ENCODE results near the gene PFN1.

Gene PFN1

DNA sequence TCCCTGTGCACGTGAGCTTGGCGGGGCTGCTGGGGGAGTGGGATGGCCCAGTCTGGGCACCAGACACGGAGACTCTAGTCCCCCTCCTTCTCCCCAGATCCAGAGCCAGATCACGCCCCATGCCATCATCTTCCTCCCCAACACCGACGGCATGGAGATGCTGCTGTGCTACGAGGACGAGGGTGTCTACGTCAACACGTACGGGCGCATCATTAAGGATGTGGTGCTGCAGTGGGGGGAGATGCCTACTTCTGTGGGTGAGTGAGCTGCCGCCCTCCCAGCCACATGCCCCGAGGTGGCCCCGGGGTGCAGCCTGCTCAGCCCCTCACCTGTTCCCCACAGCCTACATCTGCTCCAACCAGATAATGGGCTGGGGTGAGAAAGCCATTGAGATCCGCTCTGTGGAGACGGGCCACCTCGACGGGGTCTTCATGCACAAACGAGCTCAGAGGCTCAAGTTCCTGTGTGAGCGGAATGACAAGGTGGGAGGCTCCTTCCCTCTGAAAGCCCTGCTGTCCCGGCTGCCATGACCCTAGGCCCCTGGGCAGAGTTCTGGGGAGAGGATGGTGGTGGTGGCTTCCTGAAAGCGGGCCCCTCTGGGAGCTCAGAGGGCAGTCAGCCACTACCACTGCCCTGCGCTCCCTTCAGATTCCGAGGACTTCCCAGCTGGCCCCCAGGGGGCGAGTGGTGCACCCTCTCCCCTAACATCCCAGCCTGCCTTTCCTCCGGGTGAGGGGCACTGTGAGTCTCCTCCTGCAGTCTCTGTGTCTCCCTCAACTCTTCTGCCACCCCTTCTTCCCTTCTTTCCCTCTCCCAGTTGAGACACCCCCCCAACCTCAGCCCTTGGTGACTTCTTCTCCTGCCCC lies 51.8 kb downstream of the PFN1 start:
- H3K27ac Mint-ChIP-seq, result no peak overlapping the region
- no peak overlapping the region for H3K4me3 Mint-ChIP-seq
- H3K4me1 Mint-ChIP-seq (ENCODE audit: low read depth), result peaks cover 74% of the 10 kb centered on the region
- intact Hi-C loops (cut with micrococcal nuclease), result no loop called here
- peaks cover 65% of the 10 kb centered on the region for H3K36me3 Mint-ChIP-seq (ENCODE audit: low read depth)
- peaks cover 21% of the 10 kb centered on the region for H3K27me3 Mint-ChIP-seq
- H3K9me3 Mint-ChIP-seq, result no peaks in the 10 kb centered on the region

- peaks cover 67% of the 10 kb centered on the region for H3K4me1 Mint-ChIP-seq (ENCODE audit: low read depth)
- peaks cover 17% of the 10 kb centered on the region for H3K27me3 Mint-ChIP-seq
- peaks cover 73% of the 10 kb centered on the region for H3K36me3 Mint-ChIP-seq (ENCODE audit: low read depth)
- no peak overlapping the region for H3K4me3 Mint-ChIP-seq
- intact Hi-C loops (cut with micrococcal nuclease), result no loop called here
- H3K27ac Mint-ChIP-seq, result no peak overlapping the region
- H3K9me3 Mint-ChIP-seq, result no peaks in the 10 kb centered on the region
Observed at GRCh38 chr17:4895657-4896331, 52.5 kb downstream of the PFN1 start.

All from dendritic cell treated with granulocyte-macrophage colony-stimulating factor and Interleukin-4, amounts not matched to agents 40 ng/mL and 50 ng/mL, for 4 days (primary cell).